Trophoblast cell (in vitro differentiated cells and primary cell): ENCODE results near the gene DEUP1.

Source experiments
- DNase-seq, 2 donors: peaks; one replicate each; pipeline ENCODE4 v3.0.0-alpha.2; 2016
- H2AFZ ChIP-seq: 2 replicates; pipeline ENCODE4 v1.6.1; 2013; ENCODE audit warnings: low read length, moderate library complexity, mild to moderate bottlenecking; ENCODE audit not compliant: insufficient read depth, poor library complexity
- H2AK5ac ChIP-seq: 2 replicates; pipeline ENCODE4 v1.6.1; 2013; ENCODE audit warnings: mild to moderate bottlenecking, low read length
- H2BK120ac ChIP-seq: 2 replicates; pipeline ENCODE4 v1.6.1; 2013; ENCODE audit warnings: low read length, mild to moderate bottlenecking, moderate library complexity; ENCODE audit not compliant: insufficient read depth, poor library complexity
- H2BK12ac ChIP-seq: 2 replicates; pipeline ENCODE4 v1.6.1; 2013; ENCODE audit warnings: mild to moderate bottlenecking, low read length, moderate library complexity
- H2BK5ac ChIP-seq: 2 replicates; pipeline ENCODE4 v1.6.1; 2013; ENCODE audit warnings: low read length, low read depth, moderate library complexity, mild to moderate bottlenecking; ENCODE audit not compliant: poor library complexity
- H3K14ac ChIP-seq: 2 replicates; pipeline ENCODE4 v1.6.1; 2013; ENCODE audit warnings: mild to moderate bottlenecking, low read length
- H3K18ac ChIP-seq: 2 replicates; pipeline ENCODE4 v1.6.1; 2013; ENCODE audit warnings: mild to moderate bottlenecking, low read length
- H3K23ac ChIP-seq: 2 replicates; pipeline ENCODE4 v1.6.1; 2013; ENCODE audit warnings: low read length
- H3K27ac ChIP-seq: 2 replicates; pipeline ENCODE4 v1.5.1; 2013; ENCODE audit warnings: low read depth, mild to moderate bottlenecking, inconsistent platforms, low read length, moderate library complexity
- H3K27me3 ChIP-seq: 2 replicates; pipeline ENCODE4 v1.6.1; 2013; ENCODE audit warnings: inconsistent platforms, mild to moderate bottlenecking, low read length, moderate library complexity; ENCODE audit not compliant: insufficient read depth
- H3K36me3 ChIP-seq, 2 experiments: 1 replicate in 1 of 2; 2 replicates in 1 of 2; pipeline ENCODE4 v1.6.1; 2013; ENCODE audit warnings: low read length in 2 of 2, mild to moderate bottlenecking in 2 of 2, moderate library complexity in 1 of 2; ENCODE audit not compliant: insufficient read depth in 2 of 2, control insufficient read depth in 1 of 2
- H3K4ac ChIP-seq: 2 replicates; pipeline ENCODE4 v1.6.1; 2013; ENCODE audit warnings: low read depth, mild to moderate bottlenecking, low read length, moderate library complexity
- H3K4me1 ChIP-seq, 2 experiments: 1 replicate in 1 of 2; 2 replicates in 1 of 2; pipeline ENCODE4 v1.6.1; 2013; ENCODE audit warnings: low read length in 2 of 2, mild to moderate bottlenecking in 2 of 2, moderate library complexity in 1 of 2; ENCODE audit not compliant: insufficient read depth in 2 of 2, control insufficient read depth in 1 of 2
- H3K4me2 ChIP-seq: 2 replicates; pipeline ENCODE4 v1.6.1; 2013; ENCODE audit warnings: inconsistent platforms, mild to moderate bottlenecking, low read length, moderate library complexity
- H3K4me3 ChIP-seq: 2 replicates; pipeline ENCODE4 v1.5.1; 2013; ENCODE audit warnings: mild to moderate bottlenecking, low read depth, low read length, inconsistent platforms
- H3K79me1 ChIP-seq: one replicate; pipeline ENCODE4 v1.6.1; 2013; ENCODE audit warnings: low read length
- H3K79me2 ChIP-seq: 2 replicates; pipeline ENCODE4 v1.6.1; 2013; ENCODE audit warnings: low read length, mild to moderate bottlenecking; ENCODE audit not compliant: control insufficient read depth, insufficient read depth, poor library complexity
- H3K9ac ChIP-seq: 2 replicates; pipeline ENCODE4 v1.6.1; 2013; ENCODE audit warnings: mild to moderate bottlenecking, low read length
- H3K9me3 ChIP-seq: 2 replicates; pipeline ENCODE4 v1.6.1; 2013; ENCODE audit warnings: low read depth, mild to moderate bottlenecking, control low read depth, inconsistent platforms, low read length; ENCODE audit not compliant: insufficient read depth
- H4K12ac ChIP-seq: 2 replicates; pipeline ENCODE4 v1.6.1; 2013; ENCODE audit warnings: low read depth, mild to moderate bottlenecking, low read length, moderate library complexity
- H4K8ac ChIP-seq: 2 replicates; pipeline ENCODE4 v1.6.1; 2013; ENCODE audit warnings: low read depth, mild to moderate bottlenecking, low read length, moderate library complexity
- H4K91ac ChIP-seq: one replicate; pipeline ENCODE4 v1.6.1; 2013; ENCODE audit warnings: low read depth, mild to moderate bottlenecking, low read length, moderate library complexity
- WGBS: extraction: QIAGEN DNeasy Blood & Tissue Kit; methylation state at CpG from one replicate; pipeline ENCODE4 v1.1.7; 2013; ENCODE audit warnings: missing lambda C conversion rate; ENCODE audit not compliant: insufficient read length, insufficient coverage; ENCODE audit errors: extremely low coverage; 5-methylcytosine and 5-hydroxymethylcytosine counted together

Gene DEUP1

GRCh38 chr11:93480756-93481155, 150.2 kb downstream of the DEUP1 start:
- no peaks in the 10 kb centered on the region for H3K79me1 ChIP-seq
- H4K8ac ChIP-seq, result no peak overlapping the region
- no CpG with 5 or more reads among the region's 1 CpG for WGBS
- H2AFZ ChIP-seq, result no peak overlapping the region
- peaks cover 3 to 8% of the 10 kb centered on the region in 2 experiments for H3K36me3 ChIP-seq
- no peak overlapping the region for H3K4ac ChIP-seq
- H3K4me2 ChIP-seq, result no peak overlapping the region
- H3K14ac ChIP-seq, result no peak overlapping the region
- H3K9ac ChIP-seq, result no peak overlapping the region
- no peak overlapping the region for H3K23ac ChIP-seq
- H3K9me3 ChIP-seq, result no peaks in the 10 kb centered on the region
- H2AK5ac ChIP-seq, result no peak overlapping the region
- no peaks in the 10 kb centered on the region for H3K79me2 ChIP-seq
- H4K91ac ChIP-seq, result no peak overlapping the region
- no peak overlapping the region for H2BK12ac ChIP-seq
- H3K4me3 ChIP-seq, result no peak overlapping the region
- no peak overlapping the region for H3K18ac ChIP-seq
- H4K12ac ChIP-seq, result no peak overlapping the region
- H3K27ac ChIP-seq, result no peak overlapping the region
- peaks cover 3 to 5% of the 10 kb centered on the region in 2 experiments for H3K4me1 ChIP-seq
- no peak overlapping the region for H2BK5ac ChIP-seq
- no peak overlapping the region for H2BK120ac ChIP-seq
- H3K27me3 ChIP-seq, result no peaks in the 10 kb centered on the region
- DNase-seq, result no peak

DNA sequence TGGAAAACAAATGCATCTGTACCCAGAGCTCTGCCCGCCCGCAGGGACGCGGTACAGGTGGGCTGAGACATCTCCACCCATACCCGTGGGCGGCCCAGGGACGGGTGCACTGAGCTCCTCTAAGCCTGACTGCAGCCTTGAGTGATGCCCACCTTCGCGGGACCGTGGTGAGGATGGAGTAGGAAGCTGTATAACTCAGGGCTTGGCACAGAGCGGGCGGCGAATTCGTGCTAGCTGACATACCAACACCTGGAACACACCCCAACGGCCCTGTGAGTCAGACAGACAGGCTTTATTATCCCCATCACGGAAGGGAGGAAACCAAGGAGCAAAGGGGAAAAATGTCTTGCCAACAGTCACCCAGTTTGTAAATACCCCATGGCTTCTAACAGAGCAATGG, 150.7 kb downstream of the DEUP1 start:
- H4K12ac ChIP-seq, result no peak overlapping the region

DNA sequence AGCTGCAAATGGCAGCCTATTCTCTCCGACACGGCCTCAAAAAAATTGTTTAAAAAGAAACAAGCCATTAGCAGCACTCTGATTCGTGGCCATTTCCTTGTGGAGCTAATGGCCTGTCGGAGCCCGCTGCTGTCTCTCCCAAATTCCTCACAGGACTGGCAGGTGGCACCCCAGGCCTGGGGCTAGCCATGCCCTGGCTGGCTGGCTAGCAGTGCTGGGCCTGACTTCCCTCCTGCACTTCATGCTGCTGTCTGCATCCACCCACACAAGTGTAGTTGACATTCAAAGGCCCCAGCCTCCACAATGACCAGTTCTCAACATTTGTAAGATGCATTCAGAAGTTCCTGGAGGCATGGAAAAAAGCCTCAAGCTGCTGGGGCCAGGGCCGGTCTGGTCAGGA, 151.2 kb downstream of the DEUP1 start:
- Histone ChIP-seq H3K14ac (no peak overlapping the region), H3K4me1 (peaks cover 3 to 5% of the 10 kb centered on the region in 2 experiments), H3K27ac (no peak overlapping the region), H3K27me3 (no peaks in the 10 kb centered on the region), H4K91ac (no peak overlapping the region), H3K4ac (no peak overlapping the region), H2AK5ac (no peak overlapping the region), H2BK12ac (no peak overlapping the region), H3K23ac (no peak overlapping the region), H2BK120ac (no peak overlapping the region), H2BK5ac (no peak overlapping the region), H3K9me3 (no peaks in the 10 kb centered on the region), H4K12ac (no peak overlapping the region), H3K79me2 (no peaks in the 10 kb centered on the region), H3K9ac (no peak overlapping the region), H2AFZ (no peak overlapping the region), H3K4me2 (no peak overlapping the region), H4K8ac (no peak overlapping the region), H3K79me1 (no peaks in the 10 kb centered on the region), H3K36me3 (peaks cover 3 to 8% of the 10 kb centered on the region in 2 experiments), H3K4me3 (no peak overlapping the region), H3K18ac (no peak overlapping the region)
- no CpG with 5 or more reads among the region's 6 CpGs for WGBS
- DNase-seq, result no peak

More for the DNA sequence above, 150.7 kb downstream of the DEUP1 start:
- H2AK5ac ChIP-seq, result no peak overlapping the region
- DNase-seq, result no peak
- H3K36me3 ChIP-seq, result peaks cover 3 to 8% of the 10 kb centered on the region in 2 experiments
- no peak overlapping the region for H4K8ac ChIP-seq
- no peak overlapping the region for H3K4ac ChIP-seq
- H3K4me2 ChIP-seq, result no peak overlapping the region
- no CpG with 5 or more reads among the region's 16 CpGs for WGBS
- H3K9ac ChIP-seq, result no peak overlapping the region
- no peak overlapping the region for H3K23ac ChIP-seq
- H3K4me3 ChIP-seq, result no peak overlapping the region
- H3K14ac ChIP-seq, result no peak overlapping the region
- no peak overlapping the region for H2AFZ ChIP-seq
- no peak overlapping the region for H4K91ac ChIP-seq
- no peaks in the 10 kb centered on the region for H3K9me3 ChIP-seq
- H3K4me1 ChIP-seq, result peaks cover 3 to 5% of the 10 kb centered on the region in 2 experiments
- H3K27ac ChIP-seq, result no peak overlapping the region
- H3K27me3 ChIP-seq, result no peaks in the 10 kb centered on the region
- H2BK120ac ChIP-seq, result no peak overlapping the region
- H2BK5ac ChIP-seq, result no peak overlapping the region
- H3K79me2 ChIP-seq, result no peaks in the 10 kb centered on the region
- no peaks in the 10 kb centered on the region for H3K79me1 ChIP-seq
- H2BK12ac ChIP-seq, result no peak overlapping the region
- H3K18ac ChIP-seq, result no peak overlapping the region

- Histone ChIP-seq H3K23ac (no peak overlapping the region), H2BK5ac (no peak overlapping the region), H3K18ac (no peak overlapping the region), H3K27me3 (no peaks in the 10 kb centered on the region), H3K27ac (no peak overlapping the region), H3K9ac (no peak overlapping the region), H4K12ac (no peak overlapping the region), H2AFZ (no peak overlapping the region), H3K79me1 (no peaks in the 10 kb centered on the region), H3K36me3 (peaks cover 3 to 8% of the 10 kb centered on the region in 2 experiments), H3K4me3 (no peak overlapping the region), H4K8ac (no peak overlapping the region), H3K4me1 (peaks cover 2 to 3% of the 10 kb centered on the region in 2 experiments), H4K91ac (no peak overlapping the region), H3K9me3 (no peaks in the 10 kb centered on the region), H3K4ac (no peak overlapping the region), H2AK5ac (no peak overlapping the region), H2BK12ac (no peak overlapping the region), H3K4me2 (no peak overlapping the region), H3K14ac (no peak overlapping the region), H3K79me2 (no peaks in the 10 kb centered on the region), H2BK120ac (no peak overlapping the region)
- no peak for DNase-seq
- WGBS, result no CpG with 5 or more reads among the region's 10 CpGs
Measured at GRCh38 chr11:93482556-93482955, 152.0 kb downstream of the DEUP1 start.
